Smooth muscle cell (in vitro differentiated cells): ENCODE measurements around the gene CENPW. TPM values are rescaled to one million over a fixed set of nuclear protein-coding genes. Genes with fewer than 3 reads are reported as not detected.

Experiments
- DNase-seq: peaks from one replicate; lab custom pipeline; 2025; ENCODE audit not compliant: unreplicated experiment; lab: John Stamatoyannopoulos, UW
- H2AFZ ChIP-seq: fragments of 200-600 bp; sonication (generic); 2 replicates; pipeline ENCODE4 v1.6.0; 2016; ENCODE audit warnings: antibody characterized with exemption, low read depth, mild to moderate bottlenecking
- H3F3A ChIP-seq: fragments of 200-600 bp; sonication (generic); 2 replicates; pipeline ENCODE4 v1.6.0; 2017; ENCODE audit warnings: antibody characterized with exemption, low read depth
- H3K27ac ChIP-seq: fragments of 200-600 bp; sonication (generic); 2 replicates; pipeline ENCODE4 v1.5.1; 2016; ENCODE audit warnings: low read depth, mild to moderate bottlenecking
- H3K27me3 ChIP-seq: fragments of 200-600 bp; sonication (generic); 2 replicates; pipeline ENCODE4 v1.6.1; 2016; ENCODE audit warnings: low read depth, mild to moderate bottlenecking
- H3K36me3 ChIP-seq: fragments of 200-600 bp; sonication (generic); 2 replicates; pipeline ENCODE4 v1.5.1; 2016; ENCODE audit warnings: low read depth
- H3K4me1 ChIP-seq: fragments of 200-600 bp; sonication (generic); 2 replicates; pipeline ENCODE4 v1.5.1; 2016; ENCODE audit warnings: low read depth
- H3K4me2 ChIP-seq: fragments of 200-600 bp; sonication (generic); 2 replicates; pipeline ENCODE4 v1.6.0; 2016; ENCODE audit warnings: mild to moderate bottlenecking
- H3K4me3 ChIP-seq: fragments of 200-600 bp; sonication (generic); 2 replicates; pipeline ENCODE4 v1.5.1; 2016; ENCODE audit warnings: mild to moderate bottlenecking
- H3K79me2 ChIP-seq: fragments of 200-600 bp; sonication (generic); 2 replicates; pipeline ENCODE4 v1.6.0; 2016; ENCODE audit warnings: low read depth, mild to moderate bottlenecking
- H3K9ac ChIP-seq: fragments of 200-600 bp; sonication (generic); 2 replicates; pipeline ENCODE4 v1.6.0; 2016; ENCODE audit warnings: low read depth
- H3K9me3 ChIP-seq: fragments of 200-600 bp; sonication (generic); replicated peaks from 2 replicates; pipeline ENCODE4 v1.5.1; 2016; ENCODE audit warnings: low read depth
- H4K20me1 ChIP-seq: fragments of 200-600 bp; sonication (generic); 2 replicates; pipeline ENCODE4 v1.6.0; 2016; ENCODE audit warnings: low read depth
- WGBS: methylation state at CpG from one replicate; pipeline ENCODE4 v1.1.7; 2016; ENCODE audit warnings: low lambda C conversion rate; 5-methylcytosine and 5-hydroxymethylcytosine counted together
- polyA plus RNA-seq: library from polyadenylated mRNA; unstranded; fragments of >200 nt; fragmentation: Nextera tagmentation; extraction: Ambion mirVana; gene quantifications from 2 replicates; pipeline ENCODE4 v1.2.1, GENCODE V29; 2016
- total RNA-seq: library from RNA; depleted of rRNA; stranded (reverse); fragments of >200 nt; gene quantifications from 2 replicates; pipeline ENCODE4 v1.2.3, GENCODE V29; 2014
- TF ChIP-seq, protein P1 (sequence below): fragments of 200-600 bp; sonication (generic); IDR thresholded peaks from 2 replicates; pipeline ENCODE4 v1.5.1; 2017; ENCODE audit warnings: borderline replicate concordance, mild to moderate bottlenecking, antibody characterized with exemption; ENCODE audit not compliant: insufficient read depth, poor library complexity, severe bottlenecking

Gene CENPW
- total and polyA plus RNA-seq, 2 experiments from 2014 or later = 10.9 to 42.7 TPM

GRCh38 chr6:126361832-126362440, 22.0 kb downstream of the CENPW start:
- H3K4me3 ChIP-seq = no peak overlapping the region
- H3K9me3 ChIP-seq = peaks cover 21% of the 10 kb centered on the region
- no peak for DNase-seq
- H3K36me3 ChIP-seq = peaks cover 6% of the 10 kb centered on the region
- H3K27me3 ChIP-seq = no peaks in the 10 kb centered on the region
- no peak overlapping the region for H3K9ac ChIP-seq
- H3K4me2 ChIP-seq = no peak overlapping the region
- H3K27ac ChIP-seq = no peak overlapping the region
- TF ChIP-seq, protein P1, sequence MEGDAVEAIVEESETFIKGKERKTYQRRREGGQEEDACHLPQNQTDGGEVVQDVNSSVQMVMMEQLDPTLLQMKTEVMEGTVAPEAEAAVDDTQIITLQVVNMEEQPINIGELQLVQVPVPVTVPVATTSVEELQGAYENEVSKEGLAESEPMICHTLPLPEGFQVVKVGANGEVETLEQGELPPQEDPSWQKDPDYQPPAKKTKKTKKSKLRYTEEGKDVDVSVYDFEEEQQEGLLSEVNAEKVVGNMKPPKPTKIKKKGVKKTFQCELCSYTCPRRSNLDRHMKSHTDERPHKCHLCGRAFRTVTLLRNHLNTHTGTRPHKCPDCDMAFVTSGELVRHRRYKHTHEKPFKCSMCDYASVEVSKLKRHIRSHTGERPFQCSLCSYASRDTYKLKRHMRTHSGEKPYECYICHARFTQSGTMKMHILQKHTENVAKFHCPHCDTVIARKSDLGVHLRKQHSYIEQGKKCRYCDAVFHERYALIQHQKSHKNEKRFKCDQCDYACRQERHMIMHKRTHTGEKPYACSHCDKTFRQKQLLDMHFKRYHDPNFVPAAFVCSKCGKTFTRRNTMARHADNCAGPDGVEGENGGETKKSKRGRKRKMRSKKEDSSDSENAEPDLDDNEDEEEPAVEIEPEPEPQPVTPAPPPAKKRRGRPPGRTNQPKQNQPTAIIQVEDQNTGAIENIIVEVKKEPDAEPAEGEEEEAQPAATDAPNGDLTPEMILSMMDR = no peak
- no peaks in the 10 kb centered on the region for H4K20me1 ChIP-seq
- H3K4me1 ChIP-seq = peaks cover 3% of the 10 kb centered on the region
- H3F3A ChIP-seq = no peaks in the 10 kb centered on the region
- H3K79me2 ChIP-seq = no peaks in the 10 kb centered on the region
- 98% methylated on average over 3 of the region's 3 CpGs for WGBS
- no peak overlapping the region for H2AFZ ChIP-seq

- no peak for DNase-seq
- no peak overlapping the region for H2AFZ ChIP-seq
- H3K9ac ChIP-seq = no peak overlapping the region
- WGBS = 100% methylated on average over 4 of the region's 4 CpGs
- H3K4me3 ChIP-seq = no peak overlapping the region
- H3K4me2 ChIP-seq = no peak overlapping the region
- TF ChIP-seq, protein P1 = no peak
- H3K79me2 ChIP-seq = no peaks in the 10 kb centered on the region
- no peaks in the 10 kb centered on the region for H3K4me1 ChIP-seq
- no peak overlapping the region for H3K27ac ChIP-seq
- H4K20me1 ChIP-seq = no peaks in the 10 kb centered on the region
- no peaks in the 10 kb centered on the region for H3F3A ChIP-seq
- H3K9me3 ChIP-seq = no peaks in the 10 kb centered on the region
- no peaks in the 10 kb centered on the region for H3K36me3 ChIP-seq
- no peaks in the 10 kb centered on the region for H3K27me3 ChIP-seq
Observed at GRCh38 chr6:126367849-126368248, 27.9 kb downstream of the CENPW start.

GRCh38 chr6:126372626-126373025, 32.7 kb downstream of the CENPW start:
- no peaks in the 10 kb centered on the region for H3K79me2 ChIP-seq
- no peak overlapping the region for H3K4me2 ChIP-seq
- H3K36me3 ChIP-seq = no peaks in the 10 kb centered on the region
- no peaks in the 10 kb centered on the region for H3K9me3 ChIP-seq
- no peaks in the 10 kb centered on the region for H3F3A ChIP-seq
- no peak overlapping the region for H2AFZ ChIP-seq
- H3K27me3 ChIP-seq = no peaks in the 10 kb centered on the region
- H4K20me1 ChIP-seq = no peaks in the 10 kb centered on the region
- WGBS = 90% methylated on average over 2 of the region's 2 CpGs
- no peak overlapping the region for H3K9ac ChIP-seq
- no peak overlapping the region for H3K27ac ChIP-seq
- H3K4me3 ChIP-seq = no peak overlapping the region
- TF ChIP-seq, protein P1 = no peak
- no peaks in the 10 kb centered on the region for H3K4me1 ChIP-seq
- DNase-seq = no peak

- Histone ChIP-seq H3K4me3 (no peak overlapping the region), H3K4me1 (no peaks in the 10 kb centered on the region), H3F3A (no peaks in the 10 kb centered on the region), H3K9me3 (no peaks in the 10 kb centered on the region), H2AFZ (no peak overlapping the region), H3K27ac (no peak overlapping the region), H3K27me3 (no peaks in the 10 kb centered on the region), H3K9ac (no peak overlapping the region), H3K4me2 (no peak overlapping the region), H3K36me3 (no peaks in the 10 kb centered on the region), H4K20me1 (no peaks in the 10 kb centered on the region), H3K79me2 (no peaks in the 10 kb centered on the region)
- no peak for DNase-seq
- 95% methylated on average over 4 of the region's 4 CpGs for WGBS
- TF ChIP-seq, protein P1 = no peak
Observed at GRCh38 chr6:126373344-126373743, 33.4 kb downstream of the CENPW start.
